SJCRH30 (cell line): ENCODE measurements around the gene DNPEP. TPM values are rescaled to one million over a fixed set of nuclear protein-coding genes. Genes with fewer than 3 reads are reported as not detected.
"Not testable (repeated sequence)": the region's sequence is repeated elsewhere in the genome, so short reads cannot be mapped to it uniquely, and the experiment has no call there.

ENCODE experiments used
- DNase-seq, 2 experiments: peaks; one replicate each; pipeline ENCODE4 v3.0.0-alpha.2; 2015 to 2020
- H3K27ac ChIP-seq: fragments of 250-450 bp; sonication (Bioruptor Pico); 2 replicates; pipeline ENCODE4 v1.5.1; 2020; ENCODE audit warnings: mild to moderate bottlenecking, moderate library complexity
- H3K27me3 ChIP-seq: fragments of 250-450 bp; sonication (Bioruptor Pico); 2 replicates; pipeline ENCODE4 v1.5.1; 2020; ENCODE audit warnings: mild to moderate bottlenecking, moderate library complexity
- H3K36me3 ChIP-seq: fragments of 250-450 bp; sonication (Bioruptor Pico); 2 replicates; pipeline ENCODE4 v1.5.1; 2020; ENCODE audit warnings: mild to moderate bottlenecking, moderate library complexity
- H3K4me1 ChIP-seq: fragments of 250-450 bp; sonication (Bioruptor Pico); 2 replicates; pipeline ENCODE4 v1.5.1; 2020; ENCODE audit warnings: mild to moderate bottlenecking, moderate library complexity
- H3K4me3 ChIP-seq: fragments of 250-450 bp; sonication (Bioruptor Pico); 2 replicates; pipeline ENCODE4 v1.5.1; 2020; ENCODE audit warnings: mild to moderate bottlenecking, moderate library complexity
- H3K9me3 ChIP-seq: fragments of 250-450 bp; sonication (Bioruptor Pico); replicated peaks from 2 replicates; pipeline ENCODE4 v1.5.1; 2020; ENCODE audit warnings: mild to moderate bottlenecking, moderate library complexity
- total RNA-seq: library from RNA; depleted of rRNA; stranded (reverse); fragments of >200 nt; shearing (Covaris generic); gene quantifications from 2 replicates; pipeline ENCODE4 v1.2.3, GENCODE V29; 2014

DNPEP gene
- total RNA-seq, 1 experiment from 2014 or later = 33.1 TPM

- no peaks in the 10 kb centered on the region for H3K36me3 ChIP-seq
- DNase-seq = no peak
- H3K4me3 ChIP-seq = no peak overlapping the region
- no peaks in the 10 kb centered on the region for H3K27me3 ChIP-seq
- H3K4me1 ChIP-seq = peaks cover 50% of the 10 kb centered on the region
- no peak overlapping the region for H3K27ac ChIP-seq
- no peaks in the 10 kb centered on the region for H3K9me3 ChIP-seq
Measured at GRCh38 chr2:219399716-219400478, 12.2 kb upstream of the DNPEP start.

GRCh38 chr2:219398721-219399363, 11.1 kb upstream of the DNPEP start:
- Histone ChIP-seq H3K27me3 (no peaks in the 10 kb centered on the region), H3K4me1 (peaks cover 40% of the 10 kb centered on the region), H3K27ac (no peak overlapping the region), H3K4me3 (no peak overlapping the region), H3K36me3 (no peaks in the 10 kb centered on the region), H3K9me3 (no peaks in the 10 kb centered on the region)
- DNase-seq = no peak

GRCh38 chr2:219396863-219397457, 9.2 kb upstream of the DNPEP start:
- no peaks in the 10 kb centered on the region for H3K9me3 ChIP-seq
- H3K27me3 ChIP-seq = no peaks in the 10 kb centered on the region
- H3K27ac ChIP-seq = no peak overlapping the region

GRCh38 chr2:219395609-219396008, 7.9 kb upstream of the DNPEP start:
- H3K4me3 ChIP-seq = no peak overlapping the region
- no peak overlapping the region for H3K27ac ChIP-seq
- DNase-seq = no peak
- H3K4me1 ChIP-seq = peaks cover 28% of the 10 kb centered on the region
- H3K27me3 ChIP-seq = no peaks in the 10 kb centered on the region
- H3K36me3 ChIP-seq = no peaks in the 10 kb centered on the region
- H3K9me3 ChIP-seq = no peaks in the 10 kb centered on the region

More at GRCh38 chr2:219396863-219397457, 9.2 kb upstream of the DNPEP start:
- Histone ChIP-seq H3K4me1 (peaks cover 31% of the 10 kb centered on the region), H3K36me3 (no peaks in the 10 kb centered on the region), H3K4me3 (no peak overlapping the region)
- DNase-seq = no peak

- not testable (repeated sequence) for H3K4me3 ChIP-seq, H3K9me3 ChIP-seq, DNase-seq, H3K36me3 ChIP-seq, H3K27me3 ChIP-seq, H3K27ac ChIP-seq
- H3K4me1 ChIP-seq = peaks cover 22% of the 10 kb centered on the region
Measured at GRCh38 chr2:219395056-219395455, 7.3 kb upstream of the DNPEP start.

- peaks cover 5% of the 10 kb centered on the region; the same call in 1 of the 2 replicates for H3K4me1 ChIP-seq
- DNase-seq = no peak
- no peak overlapping the region for H3K4me3 ChIP-seq
- H3K27me3 ChIP-seq = no peaks in the 10 kb centered on the region
- H3K9me3 ChIP-seq = no peaks in the 10 kb centered on the region
- H3K36me3 ChIP-seq = no peaks in the 10 kb centered on the region
- H3K27ac ChIP-seq = no peak overlapping the region
Measured at GRCh38 chr2:219392754-219393153, 5.0 kb upstream of the DNPEP start.

- DNase-seq = no peak
- H3K27ac ChIP-seq = no peak overlapping the region
- peaks cover 5% of the 10 kb centered on the region; the same call in 1 of the 2 replicates for H3K36me3 ChIP-seq
- peaks cover 5% of the 10 kb centered on the region; the same call in 1 of the 2 replicates for H3K4me1 ChIP-seq
- peak overlapping the region; percentile 55 for H3K4me3 ChIP-seq
- H3K27me3 ChIP-seq = no peaks in the 10 kb centered on the region
- no peaks in the 10 kb centered on the region for H3K9me3 ChIP-seq
Measured at GRCh38 chr2:219388907-219389156, 1.1 kb upstream of the DNPEP start.

- Histone ChIP-seq H3K36me3 (peaks cover 5% of the 10 kb centered on the region; the same call in 1 of the 2 replicates), H3K9me3 (no peaks in the 10 kb centered on the region), H3K4me1 (peaks cover 5% of the 10 kb centered on the region; the same call in 1 of the 2 replicates), H3K27ac (no peak overlapping the region), H3K4me3 (peak overlapping the region; percentile 55), H3K27me3 (no peaks in the 10 kb centered on the region)
- peak; percentile 96 to 99 for DNase-seq
Measured at GRCh38 chr2:219388121-219388906, 602 bp upstream of the DNPEP start.

GRCh38 chr2:219386532-219387280, 1.0 kb downstream of the DNPEP start:
- Histone ChIP-seq H3K27ac (peak overlapping the region; percentile 64), H3K4me1 (peaks cover 5% of the 10 kb centered on the region; the same call in 1 of the 2 replicates), H3K27me3 (no peaks in the 10 kb centered on the region), H3K9me3 (no peaks in the 10 kb centered on the region), H3K4me3 (peak overlapping the region; percentile 85), H3K36me3 (peaks cover 5% of the 10 kb centered on the region; the same call in 1 of the 2 replicates)
- no peak for DNase-seq

GRCh38 chr2:219385958-219386520, 1.7 kb downstream of the DNPEP start:
- Histone ChIP-seq H3K27ac (no peak overlapping the region), H3K4me3 (no peak overlapping the region), H3K4me1 (peaks cover 5% of the 10 kb centered on the region; the same call in 1 of the 2 replicates), H3K27me3 (no peaks in the 10 kb centered on the region), H3K36me3 (peaks cover 7% of the 10 kb centered on the region), H3K9me3 (no peaks in the 10 kb centered on the region)
- DNase-seq = no peak

- no peaks in the 10 kb centered on the region for H3K27me3 ChIP-seq
- DNase-seq = no peak
- H3K36me3 ChIP-seq = peaks cover 8% of the 10 kb centered on the region
- no peak overlapping the region for H3K4me3 ChIP-seq
- H3K9me3 ChIP-seq = no peaks in the 10 kb centered on the region
- H3K4me1 ChIP-seq = peaks cover 5% of the 10 kb centered on the region; the same call in 1 of the 2 replicates
- no peak overlapping the region for H3K27ac ChIP-seq
Measured at GRCh38 chr2:219384859-219385258, 2.9 kb downstream of the DNPEP start.

- Histone ChIP-seq H3K36me3 (peaks cover 8% of the 10 kb centered on the region), H3K27ac (no peak overlapping the region)
Measured at GRCh38 chr2:219384083-219384713, 3.5 kb downstream of the DNPEP start.

GRCh38 chr2:219381448-219381847, 6.3 kb downstream of the DNPEP start:
- H3K4me3 ChIP-seq = no peak overlapping the region
- DNase-seq = no peak
- H3K36me3 ChIP-seq = peaks cover 8% of the 10 kb centered on the region
- no peaks in the 10 kb centered on the region for H3K27me3 ChIP-seq
- H3K4me1 ChIP-seq = no peaks in the 10 kb centered on the region; the same call in 1 of the 2 replicates
- H3K9me3 ChIP-seq = no peaks in the 10 kb centered on the region
- no peak overlapping the region for H3K27ac ChIP-seq

More at GRCh38 chr2:219384083-219384713, 3.5 kb downstream of the DNPEP start:
- peaks cover 5% of the 10 kb centered on the region; the same call in 1 of the 2 replicates for H3K4me1 ChIP-seq
- no peak overlapping the region for H3K4me3 ChIP-seq
- no peaks in the 10 kb centered on the region for H3K27me3 ChIP-seq
- no peaks in the 10 kb centered on the region for H3K9me3 ChIP-seq
- no peak for DNase-seq
